Activated gamma-delta T cell treated with anti-CD3 and anti-CD28 coated beads, Interleukin-2, amount 50 U/mL, for 16 hours (primary cell): ENCODE data around the gene ERP44.
"Not testable (repeated sequence)": the region's sequence is repeated elsewhere in the genome, so short reads cannot be mapped to it uniquely, and the experiment has no call there.

ENCODE experiments used
- DNase-seq: peaks from one replicate; pipeline ENCODE4 v3.0.0-alpha.2; 2020; ENCODE audit warnings: low read depth

ERP44 gene

GRCh38 chr9:100011062-100011681, 87.6 kb downstream of the ERP44 start:
- peak; percentile 7 for DNase-seq

- DNase-seq, result no peak
Measured at GRCh38 chr9:99999797-100000196, 99.0 kb downstream of the ERP44 start.

- no peak for DNase-seq
Measured at GRCh38 chr9:99998866-99999265, 99.9 kb downstream of the ERP44 start.

GRCh38 chr9:99998266-99998665, 100.5 kb downstream of the ERP44 start:
- no peak for DNase-seq

- not testable (repeated sequence) for DNase-seq
Measured at GRCh38 chr9:99990508-99990907, 108.3 kb downstream of the ERP44 start.

GRCh38 chr9:99986642-99987041, 112.2 kb downstream of the ERP44 start:
- no peak for DNase-seq

- DNase-seq, result no peak
Measured at GRCh38 chr9:99980598-99980997, 118.2 kb downstream of the ERP44 start.

- no peak for DNase-seq
Measured at GRCh38 chr9:99978221-99978620, 120.6 kb downstream of the ERP44 start.

- DNase-seq, result no peak
Measured at GRCh38 chr9:99977033-99977792, 121.6 kb downstream of the ERP44 start.

GRCh38 chr9:99973455-99973854, 125.3 kb downstream of the ERP44 start:
- DNase-seq, result no peak

- DNase-seq, result no peak
Measured at GRCh38 chr9:99971410-99971809, 127.4 kb downstream of the ERP44 start.

- no peak for DNase-seq
Measured at GRCh38 chr9:99970481-99970880, 128.3 kb downstream of the ERP44 start.

- no peak for DNase-seq
Measured at GRCh38 chr9:99967457-99967856, 131.3 kb downstream of the ERP44 start.

- DNase-seq, result no peak
Measured at GRCh38 chr9:99966716-99967115, 132.1 kb downstream of the ERP44 start.

GRCh38 chr9:99966001-99966400, 132.8 kb downstream of the ERP44 start:
- no peak for DNase-seq

- no peak for DNase-seq
Measured at GRCh38 chr9:99964336-99964735, 134.5 kb downstream of the ERP44 start.

GRCh38 chr9:99962680-99963261, 136.0 kb downstream of the ERP44 start:
- no peak for DNase-seq

- no peak for DNase-seq
Measured at GRCh38 chr9:99955606-99956005, 143.2 kb downstream of the ERP44 start.

GRCh38 chr9:99954819-99955218, 144.0 kb downstream of the ERP44 start:
- no peak for DNase-seq

- no peak for DNase-seq
Measured at GRCh38 chr9:99953861-99954507, 144.8 kb downstream of the ERP44 start.

- no peak for DNase-seq
Measured at GRCh38 chr9:99948896-99949295, 149.9 kb downstream of the ERP44 start.

- DNase-seq, result no peak
Measured at GRCh38 chr9:99948482-99948881, 150.3 kb downstream of the ERP44 start.

- no peak for DNase-seq
Measured at GRCh38 chr9:99947395-99947794, 151.4 kb downstream of the ERP44 start.
